Endothelial cell of umbilical vein (primary cell): ENCODE data around the gene CEP78. TPM values are rescaled to one million over a fixed set of nuclear protein-coding genes. Genes with fewer than 3 reads are reported as not detected.

Experiments
- BruUV-seq: library from RNA; stranded (reverse); fragments of 400-500 nt; replicated peaks from 2 replicates; lab custom pipeline; 2021; lab: Mats Ljungman, UMichigan
- CTCF ChIA-PET: fragments of 300-600, 350-600 bp; sonication (Branson Sonifier 250); formaldehyde crosslinking; loops from one replicate; lab custom pipeline; 2021; ENCODE audit warnings: antibody characterized with exemption, inconsistent platforms; lab: Charles Lee
- POLR2A ChIA-PET: fragments of 300-600, 350-600 bp; sonication (Branson Sonifier 250); formaldehyde crosslinking; loops from one replicate; lab custom pipeline; 2021; ENCODE audit warnings: antibody characterized with exemption, inconsistent platforms; lab: Charles Lee
- DNase-seq: peaks from one replicate; pipeline ENCODE4 v3.0.0-alpha.2; 2011; ENCODE audit warnings: low read depth, low spot score
- FAIRE-seq: peaks from 2 replicates; lab custom pipeline; 2011; peaks lifted over from hg19 to GRCh38; lab: Jason Lieb, UNC
- H2AFZ ChIP-seq: 2 replicates; pipeline ENCODE4 v1.6.0; 2012; ENCODE audit warnings: low read depth, low read length, control low read depth, inconsistent platforms
- H3K27ac ChIP-seq: 2 replicates; pipeline ENCODE4 v1.5.1; 2011; ENCODE audit warnings: low read depth, mild to moderate bottlenecking, control low read depth, low read length, moderate library complexity; ENCODE audit not compliant: insufficient read depth
- H3K27me3 ChIP-seq, 2 experiments: 2 replicates each; pipeline versions ENCODE4 v1.6.0 to v1.6.1; 2011; ENCODE audit warnings: low read length in 2 of 2, mixed read lengths in 1 of 2; ENCODE audit not compliant: control insufficient read depth in 2 of 2, insufficient read depth in 2 of 2
- H3K36me3 ChIP-seq, 2 experiments: 2 replicates in 1 of 2; 3 replicates in 1 of 2; pipeline ENCODE4 v1.5.1; 2011; ENCODE audit warnings: low read length in 2 of 2, mild to moderate bottlenecking in 1 of 2, moderate library complexity in 1 of 2; ENCODE audit not compliant: control insufficient read depth in 2 of 2, insufficient read depth in 2 of 2; ENCODE audit errors: extremely low read depth in 1 of 2
- H3K4me1 ChIP-seq: 3 replicates; pipeline ENCODE4 v1.5.1; 2011; ENCODE audit warnings: mild to moderate bottlenecking, low read length; ENCODE audit not compliant: control insufficient read depth, insufficient read depth; ENCODE audit errors: extremely low read depth
- H3K4me2 ChIP-seq: 2 replicates; pipeline ENCODE4 v1.6.1; 2011; ENCODE audit warnings: low read length, control low read depth, mixed read lengths; ENCODE audit not compliant: insufficient read depth
- H3K4me3 ChIP-seq, 3 experiments: fragments of 200-600 bp in 1 of 3; sonication (generic), shearing (Covaris generic) in 1 of 3; replicated peaks in 1 of 3; 2 replicates each; pipeline ENCODE4 v1.5.1; 2011 to 2016; ENCODE audit warnings: control low read depth in 3 of 3, low read length in 3 of 3, mild to moderate bottlenecking in 2 of 3, inconsistent platforms in 1 of 3, low read depth in 1 of 3, moderate library complexity in 1 of 3; ENCODE audit not compliant: insufficient read depth in 1 of 3
- H3K79me2 ChIP-seq: 2 replicates; pipeline ENCODE4 v1.6.0; 2012; ENCODE audit warnings: low read length, inconsistent platforms; ENCODE audit not compliant: control insufficient read depth, insufficient read depth
- H3K9ac ChIP-seq: replicated peaks from 2 replicates; pipeline ENCODE3; 2011; ENCODE audit warnings: low read length, control low read depth; ENCODE audit not compliant: insufficient read depth; ENCODE audit errors: extremely low read depth
- H3K9me1 ChIP-seq: replicated peaks from 3 replicates; pipeline ENCODE4 v1.6.0; 2011; ENCODE audit warnings: mild to moderate bottlenecking, low read length; ENCODE audit not compliant: control insufficient read depth, insufficient read depth; ENCODE audit errors: extremely low read depth
- H3K9me3 ChIP-seq: replicated peaks from 2 replicates; pipeline ENCODE4 v1.5.1; 2012; ENCODE audit warnings: low read length, inconsistent platforms; ENCODE audit not compliant: control insufficient read depth, insufficient read depth
- H4K20me1 ChIP-seq: replicated peaks from 2 replicates; pipeline ENCODE3; 2011; ENCODE audit warnings: mild to moderate bottlenecking, low read length; ENCODE audit not compliant: control insufficient read depth, insufficient read depth; ENCODE audit errors: extremely low read depth
- CTCF ChIP-seq, 2 donors: IDR thresholded peaks; 1 replicate in 1 of 2; 2 replicates in 1 of 2; pipeline ENCODE4 v1.5.1; 2011; ENCODE audit warnings: low read length in 2 of 2, mild to moderate bottlenecking in 2 of 2, moderate library complexity in 2 of 2, control low read depth in 1 of 2, inconsistent platforms in 1 of 2, low read depth in 1 of 2; ENCODE audit not compliant: insufficient read depth in 1 of 2; ENCODE audit errors: extremely low read depth in 1 of 2
- EZH2 ChIP-seq: IDR thresholded peaks from 2 replicates; pipeline ENCODE4 v1.6.1; 2012; ENCODE audit warnings: borderline replicate concordance, low read depth, mild to moderate bottlenecking, moderate library complexity, low read length, inconsistent platforms; ENCODE audit not compliant: severe bottlenecking
- FOS ChIP-seq: IDR thresholded peaks from 2 replicates; pipeline ENCODE4 v1.6.1; 2011; ENCODE audit warnings: mild to moderate bottlenecking, low read length, moderate library complexity, borderline replicate concordance; ENCODE audit not compliant: insufficient read depth
- GATA2 ChIP-seq: IDR thresholded peaks from 2 replicates; pipeline ENCODE4 v1.7.0; 2011; ENCODE audit warnings: low read depth, mild to moderate bottlenecking, moderate library complexity, mixed read lengths, low read length; ENCODE audit not compliant: insufficient read length, insufficient read depth
- JUN ChIP-seq: IDR thresholded peaks from 2 replicates; pipeline ENCODE4 v1.6.1; 2011; ENCODE audit warnings: borderline replicate concordance, low read depth; ENCODE audit not compliant: insufficient read length, insufficient read depth
- MAX ChIP-seq: IDR thresholded peaks from 2 replicates; pipeline ENCODE4 v1.6.1; 2011; ENCODE audit not compliant: insufficient read depth, insufficient read length
- MYC ChIP-seq: IDR thresholded peaks from one replicate; pipeline ENCODE4 v1.6.1; 2011; ENCODE audit warnings: mild to moderate bottlenecking, low read depth, low read length
- POLR2A ChIP-seq: IDR thresholded peaks from 2 replicates; pipeline ENCODE4 v1.6.1; 2012; ENCODE audit warnings: low read depth, mild to moderate bottlenecking, control low read depth, low read length
- POLR2AphosphoS5 ChIP-seq: IDR thresholded peaks from 2 replicates; pipeline ENCODE4 v1.6.1; 2012; ENCODE audit warnings: low read depth, mild to moderate bottlenecking, control low read depth, low read length, moderate library complexity; ENCODE audit not compliant: insufficient read depth
- dilution Hi-C: fragments of 300-500 bp; cut with MboI; formaldehyde crosslinking; loops from one replicate; pipeline ENCODE4 v1.15.0; 2019; ENCODE audit warnings: low sequenced_read_pairs; ENCODE audit not compliant: extremely low pct_ligation_motif_present
- intact Hi-C: fragments of 100-400 bp; cut with micrococcal nuclease; formaldehyde crosslinking; loops from one replicate; pipeline ENCODE4 v1.10.0; 2022
- polyA plus RNA-seq, 4 experiments: library from polyadenylated mRNA; depleted of rRNA in 3 of 4; stranded (reverse) in 3 of 4; unstranded in 1 of 4; fragments of >200 nt; gene quantifications; 2 replicates each; pipeline versions ENCODE4 v1.2.1 to v1.2.3, GENCODE V29; 2011 to 2012; ENCODE audit warnings: missing spikeins in 1 of 4
- total RNA-seq: library from RNA; stranded (reverse); gene quantifications from 2 replicates; pipeline ENCODE4 v1.2.3, GENCODE V29; 2021

Gene CEP78
- total and polyA plus RNA-seq, 2 donors (not counting 3 experiments of a cell fraction or from before 2014, with no cell fraction given): 6.5 to 35.9 TPM

- no peak overlapping the region for H3K27ac ChIP-seq
- dilution Hi-C loops (no loop called here), intact Hi-C loops (no loop called here)
- CTCF ChIA-PET: interaction anchor here (1.1 kb wide), 1 partner anchor 15 kb away, joined by 3 read pairs; no protein-coding TSS in a partner anchor
- no peaks in the 10 kb centered on the region for H3K36me3 ChIP-seq
- no peaks in the 10 kb centered on the region for H3K9me1 ChIP-seq
- H3K27me3 ChIP-seq: peaks cover 0 to 5% of the 10 kb centered on the region in 2 experiments
- peaks cover 4% of the 10 kb centered on the region for H3K79me2 ChIP-seq
- DNase-seq (no peak), FAIRE-seq (no peak)
- no peak overlapping the region for H3K4me3 ChIP-seq
- H3K4me1 ChIP-seq: no peaks in the 10 kb centered on the region
- H3K9me3 ChIP-seq: no peaks in the 10 kb centered on the region
- BruUV-seq: no TSS peak
- no peaks in the 10 kb centered on the region for H4K20me1 ChIP-seq
- no peak for TF ChIP-seq JUN
- TF ChIP-seq POLR2AphosphoS5: no peak
- no peak for TF ChIP-seq EZH2
- TF ChIP-seq CTCF (IDR thresholded peaks at IDR 0.05; ENCODE audit: extremely low read depth in 1 of 2, insufficient read depth in 1 of 2, low read depth in 1 of 2, low read length in 2 of 2): no peak
- TF ChIP-seq MAX: no peak
- no peak for TF ChIP-seq GATA2
- no peak for TF ChIP-seq POLR2A
- TF ChIP-seq FOS: no peak
- TF ChIP-seq MYC: no peak
- no peak overlapping the region for H3K9ac ChIP-seq
- no peak overlapping the region for H3K4me2 ChIP-seq
- no peak overlapping the region for H2AFZ ChIP-seq
- POLR2A ChIA-PET: no interaction called here
These were observed 57.0 kb downstream of the CEP78 start for GRCh38 chr9:78292716-78293497.
